Left cardiac atrium (tissue), 4 donors: ENCODE results near the gene C9orf50. TPM values are rescaled to one million over a fixed set of nuclear protein-coding genes. Genes with fewer than 3 reads are reported as not detected.

Source experiments
- ATAC-seq, 2 donors: fragments of 200-7000 bp; cut with Tn5 transposase; one replicate each; pipeline ENCODE4 v1.9.1; 2020; ENCODE audit warnings: mild to moderate bottlenecking in 2 of 2, moderate library complexity in 2 of 2
- DNase-seq: peaks from one replicate; pipeline ENCODE4 v3.0.0-alpha.2; 2020
- intact Hi-C, 2 donors: fragments of 100-400 bp; cut with DNase I; formaldehyde crosslinking; loops; one replicate each; pipeline versions ENCODE4 v1.14.1 to v1.15.1; 2022 to 2023
- total RNA-seq, 2 donors: library from RNA; stranded (reverse); fragmentation: NEBNext Ultra II Directional; extraction: Animal tissue kit (Norgen Biotek cat#: 25700); gene quantifications; one replicate each; pipeline ENCODE4 v1.2.1, GENCODE V29; 2021
- donor health status: DM: no; HTN: yes; CAD: no.
- donor health status: DM: no; HTN: yes; CAD: no; lungs with severe emphysema.
- donor health status: DM: yes; HTN: yes; CAD: no.
- donor health status: Dilated cardiomyopathy.

C9orf50 gene
- total RNA-seq, 2 donors from 2014 or later = not detected

- intact Hi-C loops = loop anchor here (10.0 kb wide), 2 partner anchors 75 to 135 kb away; no protein-coding TSS in a partner anchor
- DNase-seq (no peak), ATAC-seq (no peak)
Observed at GRCh38 chr9:129649726-129650679, 29.1 kb upstream of the C9orf50 start.

- no peak for ATAC-seq
- DNase-seq = no peak
- intact Hi-C loops = loop anchor here (10.0 kb wide), 2 partner anchors 76 to 136 kb away; no protein-coding TSS in a partner anchor
Observed at GRCh38 chr9:129648764-129649115, 27.8 kb upstream of the C9orf50 start.

GRCh38 chr9:129648092-129648763 lies 27.3 kb upstream of the C9orf50 start:
- intact Hi-C loops = loop anchor here (10.0 kb wide), 2 partner anchors 77 to 137 kb away; no protein-coding TSS in a partner anchor
- ATAC-seq (peak in 1 of 2 donors; percentile 42), DNase-seq (no peak)

GRCh38 chr9:129647635-129648034 lies 26.7 kb upstream of the C9orf50 start:
- intact Hi-C loops = loop anchor here (10.0 kb wide), 2 partner anchors 77 to 137 kb away; no protein-coding TSS in a partner anchor
- DNase-seq (no peak), ATAC-seq (no peak)

DNA sequence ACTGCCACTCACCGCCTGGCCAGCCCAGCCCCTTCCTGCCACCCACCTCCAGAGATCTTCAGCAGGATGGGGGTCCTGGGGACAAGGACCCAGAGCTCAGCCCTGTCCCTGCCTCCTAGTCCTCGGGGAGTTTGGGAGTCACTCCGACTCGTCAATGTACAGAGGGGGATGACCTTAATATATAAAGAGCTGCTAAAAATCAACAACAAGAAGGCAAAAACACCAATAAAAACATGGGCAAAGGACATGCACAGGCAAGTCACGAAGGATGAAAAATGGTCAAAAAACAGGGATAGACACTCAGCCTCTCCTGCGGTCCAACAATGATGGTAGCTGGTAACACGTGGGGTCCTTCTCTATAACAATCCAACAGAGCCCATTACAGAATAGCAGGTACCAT lies 25.8 kb upstream of the C9orf50 start:
- intact Hi-C loops = loop anchor here (10.0 kb wide), 2 partner anchors 78 to 138 kb away; no protein-coding TSS in a partner anchor
- no peak for DNase-seq
- no peak for ATAC-seq

DNA sequence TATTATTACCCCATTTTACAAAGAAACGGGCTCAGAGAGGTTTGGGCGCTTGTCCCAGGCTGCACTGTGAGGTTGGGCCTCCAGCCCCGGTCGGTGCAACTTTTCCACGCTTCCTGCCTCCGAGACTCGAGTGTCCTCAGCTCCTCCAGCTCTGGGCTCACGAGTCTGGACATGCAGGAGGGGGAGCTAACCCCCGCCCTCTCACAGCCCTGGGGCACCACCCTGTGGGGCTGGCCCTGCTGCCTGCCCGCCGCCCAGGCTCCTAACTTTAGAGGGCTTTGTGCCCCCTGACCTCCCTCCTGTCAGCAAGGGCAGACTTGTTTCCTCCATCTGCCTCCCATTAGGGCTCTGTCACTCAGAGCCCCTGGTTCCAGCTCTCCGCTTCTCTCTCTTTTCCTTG lies 25.4 kb upstream of the C9orf50 start:
- intact Hi-C loops = loop anchor here (10.0 kb wide), 2 partner anchors 79 to 139 kb away; no protein-coding TSS in a partner anchor
- DNase-seq = no peak
- no peak for ATAC-seq

- intact Hi-C loops = loop anchor here (5.0 to 10.0 kb wide), 3 partner anchors 80 to 140 kb away; no protein-coding TSS in a partner anchor
- ATAC-seq = no peak
- no peak for DNase-seq
Observed at GRCh38 chr9:129644902-129645301, 24.0 kb upstream of the C9orf50 start.

- ATAC-seq = no peak
- DNase-seq = no peak
- intact Hi-C loops = loop anchor here (5.0 to 10.0 kb wide), 3 partner anchors 80 to 140 kb away; no protein-coding TSS in a partner anchor
Observed at GRCh38 chr9:129644365-129644764, 23.5 kb upstream of the C9orf50 start.

- no peak for ATAC-seq
- DNase-seq = no peak
- intact Hi-C loops = loop anchor here (5.0 to 10.0 kb wide), 3 partner anchors 81 to 141 kb away; no protein-coding TSS in a partner anchor
Observed at GRCh38 chr9:129643706-129644105, 22.8 kb upstream of the C9orf50 start.

GRCh38 chr9:129641750-129642585 lies 21.1 kb upstream of the C9orf50 start, which contains the start of gene ASB6:
TSS of gene ASB6 (minus strand) at chr9:129642151. CDS start at chr9:129641999, 152 bp downstream.
- ATAC-seq = peak; percentile 96 to 97
- intact Hi-C loops = loop anchor here (5.0 to 10.0 kb wide), 3 partner anchors 83 to 143 kb away; no protein-coding TSS in a partner anchor

GRCh38 chr9:129640871-129641749 lies 20.2 kb upstream of the C9orf50 start:
- intact Hi-C loops = loop anchor here (5.0 to 10.0 kb wide), 3 partner anchors 84 to 144 kb away; no protein-coding TSS in a partner anchor
- ATAC-seq (no peak), DNase-seq (no peak)

More at GRCh38 chr9:129641750-129642585, 21.1 kb upstream of the C9orf50 start, which contains the start of gene ASB6:
- DNase-seq = peak; percentile 97

DNA sequence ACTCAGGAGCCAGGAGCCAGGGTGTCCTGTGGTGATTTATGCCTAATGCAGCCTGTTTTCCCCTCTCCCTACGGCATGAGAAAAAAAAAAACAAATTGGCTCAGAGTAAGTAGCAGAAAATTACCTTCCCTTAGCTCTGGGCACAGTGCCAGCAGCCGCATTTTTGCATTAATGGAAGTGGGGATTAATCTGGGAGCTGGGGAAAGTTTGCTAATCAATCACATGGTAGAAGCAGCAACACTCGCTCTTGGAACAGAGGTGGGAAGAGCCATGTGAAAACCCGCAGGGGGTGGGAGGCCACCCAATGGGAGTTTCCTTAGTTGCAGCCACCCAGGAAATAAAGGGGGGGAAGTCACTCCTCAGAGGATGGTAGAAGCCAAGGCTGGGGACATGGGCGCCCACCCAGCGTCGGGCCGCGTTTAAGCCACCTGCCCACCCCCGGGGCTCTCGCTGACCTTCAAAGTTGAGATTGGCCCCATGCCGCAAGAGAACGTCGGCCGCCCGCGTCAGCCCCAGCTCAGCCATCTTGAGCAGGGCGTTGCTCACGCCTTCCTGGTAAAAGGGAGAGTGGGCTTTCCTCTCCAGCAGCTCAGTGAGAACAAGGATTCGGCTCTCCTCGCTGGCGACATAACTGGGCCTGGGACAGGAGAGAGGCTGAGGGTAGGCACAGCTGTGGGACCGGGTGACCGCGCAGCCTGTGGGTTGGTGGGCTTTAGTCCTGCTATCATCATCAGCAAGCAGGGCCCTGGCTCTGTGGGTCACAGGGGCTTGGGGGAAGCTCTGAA lies 19.4 kb upstream of the C9orf50 start:
- no peak for ATAC-seq
- DNase-seq = no peak
- intact Hi-C loops = loop anchor here (5.0 to 10.0 kb wide), 3 partner anchors 85 to 145 kb away; no protein-coding TSS in a partner anchor

- DNase-seq (no peak), ATAC-seq (no peak)
- intact Hi-C loops = loop anchor here (5.0 to 10.0 kb wide), 3 partner anchors 85 to 145 kb away; no protein-coding TSS in a partner anchor
Observed at GRCh38 chr9:129639756-129640085, 18.8 kb upstream of the C9orf50 start.

- DNase-seq (no peak), ATAC-seq (no peak)
- intact Hi-C loops = no loop called here
Observed at GRCh38 chr9:129639034-129639630, 18.2 kb upstream of the C9orf50 start.

- DNase-seq (no peak), ATAC-seq (no peak)
- intact Hi-C loops = no loop called here
Observed at GRCh38 chr9:129637673-129638439, 17.0 kb upstream of the C9orf50 start.

- ATAC-seq = no peak
- DNase-seq = no peak
- intact Hi-C loops = no loop called here
Observed at GRCh38 chr9:129637102-129637501, 16.2 kb upstream of the C9orf50 start.
